Fibroblast of gingiva (primary cell): Measurements from ENCODE around the gene CREB3L2.

ENCODE experiments used
- DNase-seq: peaks from one replicate; pipeline ENCODE4 v3.0.0-alpha.2; 2011; ENCODE audit warnings: low read depth

The CREB3L2 gene

GRCh38 chr7:137895301-137896221 is 106.3 kb downstream of the CREB3L2 start:
- DNase-seq, result no peak

GRCh38 chr7:137893143-137893742 is 108.6 kb downstream of the CREB3L2 start:
- DNase-seq, result no peak

GRCh38 chr7:137891016-137891655 is 110.8 kb downstream of the CREB3L2 start:
- no peak for DNase-seq

- peak; percentile 22 for DNase-seq
Measured at GRCh38 chr7:137890449-137890921, 111.4 kb downstream of the CREB3L2 start.

- DNase-seq, result no peak
Measured at GRCh38 chr7:137888241-137888640, 113.6 kb downstream of the CREB3L2 start.

- DNase-seq, result no peak
Measured at GRCh38 chr7:137886746-137887145, 115.1 kb downstream of the CREB3L2 start.

GRCh38 chr7:137886281-137886680 is 115.6 kb downstream of the CREB3L2 start:
- no peak for DNase-seq

GRCh38 chr7:137885678-137886077 is 116.2 kb downstream of the CREB3L2 start:
- DNase-seq, result no peak

GRCh38 chr7:137882806-137883205 is 119.1 kb downstream of the CREB3L2 start:
- no peak for DNase-seq

GRCh38 chr7:137882261-137882668 is 119.6 kb downstream of the CREB3L2 start:
- DNase-seq, result peak; percentile 81

- DNase-seq, result no peak
Measured at GRCh38 chr7:137881607-137882260, 120.2 kb downstream of the CREB3L2 start.

GRCh38 chr7:137880432-137880831 is 121.5 kb downstream of the CREB3L2 start:
- peak; percentile 69 for DNase-seq

- DNase-seq, result peak; percentile 20
Measured at GRCh38 chr7:137879357-137880158, 122.3 kb downstream of the CREB3L2 start.

GRCh38 chr7:137878333-137878961 is 123.4 kb downstream of the CREB3L2 start:
- no peak for DNase-seq

- no peak for DNase-seq
Measured at GRCh38 chr7:137877027-137877675, 124.7 kb downstream of the CREB3L2 start.

- no peak for DNase-seq
Measured at GRCh38 chr7:137875746-137876145, 126.1 kb downstream of the CREB3L2 start.

GRCh38 chr7:137873979-137874777 is 127.7 kb downstream of the CREB3L2 start:
- DNase-seq, result peak; percentile 99

GRCh38 chr7:137873524-137873923 is 128.4 kb downstream of the CREB3L2 start:
- DNase-seq, result peak; percentile 47

- DNase-seq, result peak; percentile 89
Measured at GRCh38 chr7:137871170-137871915, 130.5 kb downstream of the CREB3L2 start.
